Breast epithelium (tissue), 4 donors: ENCODE data around the gene UPK1B. TPM values are rescaled to one million over a fixed set of nuclear protein-coding genes. Genes with fewer than 3 reads are reported as not detected.
"Not testable (repeated sequence)": the region's sequence is repeated elsewhere in the genome, so short reads cannot be mapped to it uniquely, and the experiment has no call there.

ENCODE experiments used
- DNase-seq, 2 donors: peaks; one replicate each; pipeline ENCODE4 v3.0.0-alpha.2; 2019; ENCODE audit warnings: low spot score in 2 of 2
- H3K27ac ChIP-seq, 2 donors: fragments of 200-600 bp; sonication (generic) in 1 of 2; one replicate each; pipeline ENCODE4 v1.5.1; 2016 to 2019; ENCODE audit warnings: mild to moderate bottlenecking in 1 of 2
- H3K27me3 ChIP-seq, 2 donors: fragments of 200-600 bp; sonication (generic) in 1 of 2; one replicate each; pipeline versions ENCODE4 v1.5.1 to v1.6.0; 2017 to 2019; ENCODE audit warnings: control low read depth in 1 of 2, mild to moderate bottlenecking in 1 of 2
- H3K36me3 ChIP-seq: fragments of 200-600 bp; one replicate; pipeline ENCODE4 v1.5.1; 2019
- H3K4me1 ChIP-seq, 2 donors: fragments of 200-600 bp; sonication (generic); one replicate each; pipeline ENCODE4 v1.5.1; 2016 to 2019; ENCODE audit warnings: control low read depth in 1 of 2
- H3K4me3 ChIP-seq, 3 donors: fragments of 200-600 bp; sonication (generic); 1 replicate in 2 of 3; 2 replicates in 1 of 3; pipeline ENCODE4 v1.5.1; 2016 to 2019; ENCODE audit warnings: mild to moderate bottlenecking in 3 of 3, moderate library complexity in 2 of 3
- H3K9me3 ChIP-seq, 2 donors: fragments of 200-600 bp; sonication (generic) in 1 of 2; one replicate each; pipeline ENCODE4 v1.5.1; 2016 to 2019; ENCODE audit warnings: control low read depth in 1 of 2
- POLR2A ChIP-seq: fragments of 450-650 bp; IDR thresholded peaks from one replicate; pipeline ENCODE4 v1.6.1; 2016; ENCODE audit warnings: antibody characterized with exemption, mild to moderate bottlenecking, moderate library complexity
- POLR2AphosphoS5 ChIP-seq, 3 donors: sonication (generic); formaldehyde crosslinking; IDR thresholded peaks; one replicate each; pipeline ENCODE4 v1.6.1; 2017; ENCODE audit warnings: antibody characterized with exemption in 3 of 3
- intact Hi-C: fragments of 100-400 bp; cut with DNase I; formaldehyde crosslinking; loops from one replicate; pipeline ENCODE4 v1.15.1; 2023; ENCODE audit warnings: low total_unique reads
- total RNA-seq, 3 donors: library from RNA; depleted of rRNA; stranded (reverse); fragments of >200 nt; gene quantifications; one replicate each; pipeline ENCODE4 v1.1.0, GENCODE V29; 2016
- TF ChIP-seq, protein P1 (sequence below), 3 donors: fragments of 450-650 bp; IDR thresholded peaks; one replicate each; pipeline ENCODE4 v1.5.1; 2016 to 2017; ENCODE audit warnings: antibody characterized with exemption in 3 of 3, mild to moderate bottlenecking in 3 of 3, moderate library complexity in 3 of 3

UPK1B gene
- total RNA-seq: 1 to 10 TPM in 1 of 3 donors, not detected in 2; 6.7 TPM

DNA sequence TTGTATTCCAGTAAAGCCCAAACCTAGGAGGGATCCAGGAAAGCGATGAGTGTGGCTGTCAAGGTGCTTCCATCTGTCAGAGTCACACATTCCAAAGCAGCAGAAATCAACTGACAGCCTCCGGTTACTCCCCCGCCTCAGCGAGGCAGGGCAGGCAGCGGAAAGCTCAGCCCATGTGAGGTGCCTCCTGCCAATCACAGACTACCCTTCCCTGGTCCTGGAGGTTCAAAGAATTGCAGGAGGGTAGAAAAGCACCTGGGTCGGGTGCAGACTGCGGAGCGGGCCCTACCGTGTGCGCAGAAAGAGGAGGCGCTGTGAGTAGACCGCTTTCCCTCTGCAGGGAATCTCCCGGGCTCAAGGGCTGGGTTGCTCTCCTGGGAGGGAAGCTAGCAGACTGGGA, at the start of gene UPK1B:
UPK1B (plus strand) TSS at position 274 of the 400 bp plus-strand sequence. CDS start 13,144 bp downstream, outside the sequence.
- Histone ChIP-seq H3K27ac (no peak within 1 kb of the TSS), H3K4me3 (no peak within 1 kb of the TSS), H3K36me3 (no peaks in the 10 kb centered on the region), H3K27me3 (no peaks in the 10 kb centered on the region), H3K9me3 (no peaks in the 10 kb centered on the region), H3K4me1 (no peaks in the 10 kb centered on the region)
- intact Hi-C loops: no loop called here
- TF ChIP-seq POLR2A (no peak), POLR2AphosphoS5 (IDR thresholded peaks at IDR 0.05) (no peak)
- TF ChIP-seq, protein P1, sequence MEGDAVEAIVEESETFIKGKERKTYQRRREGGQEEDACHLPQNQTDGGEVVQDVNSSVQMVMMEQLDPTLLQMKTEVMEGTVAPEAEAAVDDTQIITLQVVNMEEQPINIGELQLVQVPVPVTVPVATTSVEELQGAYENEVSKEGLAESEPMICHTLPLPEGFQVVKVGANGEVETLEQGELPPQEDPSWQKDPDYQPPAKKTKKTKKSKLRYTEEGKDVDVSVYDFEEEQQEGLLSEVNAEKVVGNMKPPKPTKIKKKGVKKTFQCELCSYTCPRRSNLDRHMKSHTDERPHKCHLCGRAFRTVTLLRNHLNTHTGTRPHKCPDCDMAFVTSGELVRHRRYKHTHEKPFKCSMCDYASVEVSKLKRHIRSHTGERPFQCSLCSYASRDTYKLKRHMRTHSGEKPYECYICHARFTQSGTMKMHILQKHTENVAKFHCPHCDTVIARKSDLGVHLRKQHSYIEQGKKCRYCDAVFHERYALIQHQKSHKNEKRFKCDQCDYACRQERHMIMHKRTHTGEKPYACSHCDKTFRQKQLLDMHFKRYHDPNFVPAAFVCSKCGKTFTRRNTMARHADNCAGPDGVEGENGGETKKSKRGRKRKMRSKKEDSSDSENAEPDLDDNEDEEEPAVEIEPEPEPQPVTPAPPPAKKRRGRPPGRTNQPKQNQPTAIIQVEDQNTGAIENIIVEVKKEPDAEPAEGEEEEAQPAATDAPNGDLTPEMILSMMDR (IDR thresholded peaks at IDR 0.05): no peak
- DNase-seq: no peak

DNA sequence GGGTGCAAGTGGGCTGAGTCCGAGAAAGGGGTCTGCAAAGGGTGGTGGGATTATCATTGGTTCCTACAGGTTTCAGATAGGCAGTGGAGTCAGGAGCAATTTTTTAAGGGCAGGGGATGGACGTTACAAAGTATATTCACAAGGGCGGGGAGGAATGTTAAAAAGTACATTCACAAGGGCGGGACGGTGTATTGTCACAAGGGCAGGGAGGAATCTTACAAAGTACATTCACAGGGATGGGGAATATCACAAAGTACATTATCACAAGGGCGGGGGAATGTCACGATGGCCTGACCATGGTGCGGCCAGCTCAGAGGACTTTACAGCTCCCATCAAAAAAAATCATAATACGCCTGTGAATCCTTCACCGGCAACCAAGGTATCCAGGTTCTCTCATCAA, 48.1 kb upstream of the UPK1B start:
- H3K27me3 ChIP-seq: no peaks in the 10 kb centered on the region
- TF ChIP-seq POLR2AphosphoS5 (IDR thresholded peaks at IDR 0.05): no peak
- TF ChIP-seq, protein P1 (IDR thresholded peaks at IDR 0.05): no peak
- TF ChIP-seq POLR2A: no peak
- no peak for DNase-seq
- H3K9me3 ChIP-seq: peaks cover 0 to 10% of the 10 kb centered on the region in 2 donors
- H3K4me3 ChIP-seq: no peak overlapping the region
- H3K36me3 ChIP-seq: no peaks in the 10 kb centered on the region
- H3K4me1 ChIP-seq: no peaks in the 10 kb centered on the region
- intact Hi-C loops: no loop called here
- H3K27ac ChIP-seq: no peak overlapping the region

DNA sequence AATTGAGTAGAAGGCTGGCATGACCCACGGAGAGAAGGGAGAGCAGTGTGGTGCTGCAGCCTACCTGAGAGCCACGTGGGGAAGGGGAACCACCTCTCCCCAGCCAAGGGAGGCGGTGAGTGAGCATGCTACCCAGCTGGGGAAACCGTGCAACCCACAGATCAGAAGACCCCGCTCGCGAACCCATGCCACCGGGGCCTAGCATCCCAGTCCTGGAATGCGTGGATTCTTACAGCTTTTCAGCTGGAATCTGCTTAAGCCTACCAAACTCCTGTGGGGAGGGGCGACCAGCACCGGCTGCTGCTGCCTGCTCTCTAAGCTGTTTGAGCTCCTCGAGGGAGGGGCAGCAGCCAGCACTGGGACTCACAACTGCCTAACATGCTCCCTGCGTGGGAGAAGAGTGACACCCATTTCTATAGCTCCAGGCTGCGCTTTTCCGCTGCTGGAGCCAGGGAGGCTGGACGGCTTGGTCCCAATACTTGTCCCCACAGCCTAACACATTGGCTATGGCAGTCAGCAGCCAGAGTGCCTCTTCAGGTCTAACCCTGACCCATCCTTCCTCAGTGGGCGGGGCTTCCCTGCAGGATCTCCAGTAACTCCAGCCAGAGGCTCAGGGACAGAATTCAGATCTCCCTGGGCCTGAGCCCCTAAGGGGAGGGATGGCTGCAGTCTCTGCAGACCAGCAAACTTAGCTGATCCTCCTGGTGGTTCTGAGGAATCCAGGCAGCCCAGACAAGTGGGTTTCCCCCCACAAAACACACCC, 47.5 kb upstream of the UPK1B start:
- intact Hi-C loops: no loop called here
- Histone ChIP-seq H3K4me3 (no peak overlapping the region), H3K36me3 (no peaks in the 10 kb centered on the region), H3K9me3 (peaks cover 0 to 9% of the 10 kb centered on the region in 2 donors), H3K4me1 (no peaks in the 10 kb centered on the region), H3K27me3 (no peaks in the 10 kb centered on the region), H3K27ac (no peak overlapping the region)
- TF ChIP-seq POLR2A (no peak), POLR2AphosphoS5 (IDR thresholded peaks at IDR 0.05) (no peak)
- TF ChIP-seq, protein P1 (IDR thresholded peaks at IDR 0.05): no peak
- DNase-seq: no peak

DNA sequence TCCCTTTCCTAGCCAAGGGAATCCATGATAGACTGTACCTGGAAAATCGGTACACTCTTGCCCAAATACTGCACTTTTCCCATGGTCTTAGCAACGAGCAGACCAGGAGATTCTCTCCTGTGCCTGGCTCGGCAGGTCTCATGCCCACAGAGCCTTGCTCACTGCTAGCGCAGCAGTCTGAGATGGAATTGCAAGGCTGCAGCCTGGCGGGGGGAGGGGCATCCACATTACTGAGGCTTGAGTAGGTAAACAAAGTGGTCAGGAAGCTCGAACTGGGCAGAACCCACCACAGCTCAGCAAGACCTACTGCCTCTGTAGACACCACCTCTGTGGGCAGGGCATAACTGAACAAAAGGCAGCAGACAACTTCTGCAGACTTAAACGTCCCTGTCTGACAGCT, 43.1 kb upstream of the UPK1B start:
- H3K36me3 ChIP-seq, H3K27me3 ChIP-seq, H3K4me3 ChIP-seq, H3K4me1 ChIP-seq, H3K27ac ChIP-seq, H3K9me3 ChIP-seq, intact Hi-C loops, DNase-seq: not testable (repeated sequence)

DNA sequence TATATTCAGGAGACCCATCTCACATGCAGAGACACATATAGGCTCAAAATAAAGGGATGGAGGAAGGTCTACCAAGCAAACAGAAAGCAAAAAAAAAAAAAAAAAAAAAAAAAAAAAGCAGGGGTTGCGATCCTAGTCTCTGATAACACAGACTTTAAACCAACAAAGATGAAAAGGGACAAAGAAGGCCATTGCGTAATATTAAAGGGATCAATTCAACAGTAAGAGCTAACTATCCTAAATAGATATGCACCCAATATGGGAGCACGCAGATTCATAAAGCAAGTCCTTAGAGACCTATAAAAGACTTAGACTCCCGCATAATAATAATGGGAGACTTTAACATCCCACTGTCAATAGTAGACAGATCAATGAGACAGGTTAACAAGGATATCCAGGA, 41.1 kb upstream of the UPK1B start:
- H3K27ac ChIP-seq, H3K4me1 ChIP-seq, H3K4me3 ChIP-seq, H3K27me3 ChIP-seq, intact Hi-C loops, H3K36me3 ChIP-seq, DNase-seq, H3K9me3 ChIP-seq: not testable (repeated sequence)

DNA sequence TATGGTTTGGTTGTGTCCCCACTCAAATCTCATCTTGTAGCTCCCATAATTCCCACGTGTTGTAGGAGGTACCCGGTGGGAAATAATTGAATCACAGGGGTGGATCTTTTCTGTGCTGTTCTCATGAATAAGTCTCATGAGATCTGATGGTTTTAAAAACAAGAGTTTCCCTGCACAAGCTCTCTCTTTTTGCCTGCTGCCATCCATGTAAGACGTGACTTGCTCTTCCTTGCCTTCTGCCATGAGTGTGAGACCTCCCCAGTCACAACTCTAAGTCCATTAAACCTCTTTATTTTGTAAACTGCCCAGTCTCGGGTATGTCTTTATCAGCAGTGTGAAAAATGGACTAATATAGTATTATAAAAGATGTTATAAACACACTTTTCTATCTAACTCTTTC, 34.0 kb upstream of the UPK1B start:
- H3K4me1 ChIP-seq, H3K27me3 ChIP-seq, DNase-seq, H3K36me3 ChIP-seq, H3K27ac ChIP-seq, intact Hi-C loops, H3K4me3 ChIP-seq, H3K9me3 ChIP-seq: not testable (repeated sequence)

DNA sequence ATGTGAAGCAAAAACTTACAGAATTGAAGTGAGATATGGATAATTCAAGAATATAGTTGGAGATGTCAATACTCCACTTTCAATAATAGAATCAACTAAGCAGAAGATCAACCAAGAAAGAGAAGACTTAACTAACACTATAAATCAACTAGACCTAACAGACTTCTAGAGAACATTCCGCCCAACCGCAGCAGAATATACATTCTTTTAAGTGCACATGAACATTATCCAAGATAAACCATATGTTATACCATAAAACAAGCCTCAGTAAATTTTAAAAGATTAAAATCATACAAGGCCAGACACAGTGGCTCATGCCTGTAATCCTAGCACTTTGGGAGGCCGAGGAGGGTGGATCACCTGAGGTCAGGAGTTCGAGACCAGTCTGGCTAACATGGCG, 32.9 kb upstream of the UPK1B start:
- no peak for DNase-seq

More for the DNA sequence above, 32.9 kb upstream of the UPK1B start:
- no peaks in the 10 kb centered on the region for H3K36me3 ChIP-seq
- intact Hi-C loops: no loop called here
- H3K27ac ChIP-seq: no peak overlapping the region
- no peaks in the 10 kb centered on the region for H3K27me3 ChIP-seq
- H3K9me3 ChIP-seq: no peaks in the 10 kb centered on the region
- no peak overlapping the region for H3K4me3 ChIP-seq
- H3K4me1 ChIP-seq: no peaks in the 10 kb centered on the region
- TF ChIP-seq, protein P1 (IDR thresholded peaks at IDR 0.05): no peak
- no peak for TF ChIP-seq POLR2A
- no peak for TF ChIP-seq POLR2AphosphoS5 (IDR thresholded peaks at IDR 0.05)
